Hypothalamus (tissue), 51 donors: ENCODE results near the gene SFXN1.
"Not testable (repeated sequence)": the region's sequence is repeated elsewhere in the genome, so short reads cannot be mapped to it uniquely, and the experiment has no call there.

Experiments
- DNase-seq, 51 donors: peaks; one replicate each; lab custom pipeline; 2025; lab: John Stamatoyannopoulos, UW

Gene SFXN1

GRCh38 chr5:175489693-175490443 lies 11.5 kb downstream of the SFXN1 start:
- DNase-seq, result no peak

GRCh38 chr5:175491223-175491622 lies 12.9 kb downstream of the SFXN1 start:
- no peak for DNase-seq

- DNase-seq, result no peak
Measured at GRCh38 chr5:175493260-175493659, 14.9 kb downstream of the SFXN1 start.

- no peak for DNase-seq
Measured at GRCh38 chr5:175493726-175494125, 15.4 kb downstream of the SFXN1 start.

GRCh38 chr5:175494264-175495183 lies 16.2 kb downstream of the SFXN1 start:
- DNase-seq, result no peak

- DNase-seq, result no peak
Measured at GRCh38 chr5:175501759-175502158, 23.4 kb downstream of the SFXN1 start.

- DNase-seq, result not testable (repeated sequence)
Measured at GRCh38 chr5:175507671-175508070, 29.3 kb downstream of the SFXN1 start.

- no peak for DNase-seq
Measured at GRCh38 chr5:175508896-175509295, 30.5 kb downstream of the SFXN1 start.

GRCh38 chr5:175513297-175513696 lies 34.9 kb downstream of the SFXN1 start:
- no peak for DNase-seq

GRCh38 chr5:175513726-175514125 lies 35.4 kb downstream of the SFXN1 start:
- no peak for DNase-seq

- DNase-seq, result no peak
Measured at GRCh38 chr5:175516933-175517823, 38.8 kb downstream of the SFXN1 start.

- peak in 2 of 51 donors; percentile 46 to 53 for DNase-seq
Measured at GRCh38 chr5:175517824-175518450, 39.6 kb downstream of the SFXN1 start.

- DNase-seq, result no peak
Measured at GRCh38 chr5:175519006-175519405, 40.6 kb downstream of the SFXN1 start.

- no peak for DNase-seq
Measured at GRCh38 chr5:175520321-175520720, 42.0 kb downstream of the SFXN1 start.

GRCh38 chr5:175520873-175521272 lies 42.5 kb downstream of the SFXN1 start:
- DNase-seq, result no peak

GRCh38 chr5:175521313-175521833 lies 43.0 kb downstream of the SFXN1 start:
- no peak for DNase-seq

GRCh38 chr5:175523292-175523691 lies 44.9 kb downstream of the SFXN1 start:
- DNase-seq, result no peak

GRCh38 chr5:175524211-175524610 lies 45.9 kb downstream of the SFXN1 start:
- no peak for DNase-seq

- no peak for DNase-seq
Measured at GRCh38 chr5:175526691-175527090, 48.3 kb downstream of the SFXN1 start.

GRCh38 chr5:175531361-175531760 lies 53.0 kb downstream of the SFXN1 start:
- no peak for DNase-seq
